Memory B cell (primary cell): ENCODE data around the gene ZMIZ2.
"Not testable (repeated sequence)": the region's sequence is repeated elsewhere in the genome, so short reads cannot be mapped to it uniquely, and the experiment has no call there.

Experiments
- ATAC-seq: fragments of 150-1000 bp; cut with Tn5 transposase; 2 replicates; pipeline ENCODE4 v1.10.0; 2021; ENCODE audit warnings: low read depth, mild to moderate bottlenecking, moderate library complexity
- DNase-seq, 2 donors: peaks; one replicate each; pipeline ENCODE4 v3.0.0; 2022; ENCODE audit warnings: low spot score in 2 of 2
- H3K27ac Mint-ChIP-seq: one replicate; pipeline ENCODE4 v1.8.0; 2022; ENCODE audit warnings: mild to moderate bottlenecking, moderate library complexity, mixed read lengths
- H3K27me3 Mint-ChIP-seq: one replicate; pipeline ENCODE4 v1.8.0; 2022; ENCODE audit warnings: mixed read lengths
- H3K36me3 Mint-ChIP-seq: one replicate; pipeline ENCODE4 v1.8.0; 2022; ENCODE audit warnings: mild to moderate bottlenecking, mixed read lengths
- H3K4me1 Mint-ChIP-seq: one replicate; pipeline ENCODE4 v1.8.0; 2022; ENCODE audit warnings: mixed read lengths
- H3K4me3 Mint-ChIP-seq: one replicate; pipeline ENCODE4 v1.8.0; 2022; ENCODE audit warnings: mild to moderate bottlenecking, moderate library complexity, mixed read lengths
- H3K9me3 Mint-ChIP-seq: one replicate; pipeline ENCODE4 v1.8.0; 2022; ENCODE audit warnings: mixed read lengths

Gene ZMIZ2

DNA sequence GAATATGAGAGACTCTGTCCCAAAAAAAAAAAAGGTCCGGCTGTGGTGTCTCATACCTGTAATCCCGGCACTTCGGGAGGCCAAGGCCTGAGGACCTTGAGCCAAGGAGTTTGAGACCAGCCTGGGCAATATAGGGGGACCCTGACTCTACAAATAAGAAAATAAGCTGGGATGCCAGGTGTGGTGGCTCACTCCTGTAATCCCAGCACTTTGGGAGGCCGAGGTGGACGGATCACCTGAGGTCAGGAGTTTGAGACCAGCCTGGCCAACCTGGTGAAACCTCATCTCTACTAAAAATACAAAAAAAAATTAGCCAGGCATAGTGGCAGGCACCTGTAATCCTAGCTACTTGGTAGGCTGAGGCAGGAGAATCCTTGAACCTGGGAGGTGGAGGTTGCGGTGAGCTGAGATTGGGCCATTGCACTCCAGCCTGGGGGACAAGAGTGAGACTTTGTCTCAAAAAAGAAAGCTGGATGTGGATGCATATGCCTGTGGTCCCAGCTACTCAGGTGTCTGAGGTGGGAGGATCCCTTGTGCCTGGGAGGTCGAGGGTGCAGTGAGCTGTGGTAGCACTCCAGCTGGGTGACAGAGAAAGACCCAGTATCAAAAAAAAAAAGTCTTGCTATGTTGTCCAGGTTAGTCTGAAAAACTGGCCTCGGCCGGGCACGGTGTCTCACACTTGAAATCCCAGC is 55.3 kb downstream of the ZMIZ2 start:
- not testable (repeated sequence) for H3K9me3 Mint-ChIP-seq, H3K27ac Mint-ChIP-seq, H3K4me3 Mint-ChIP-seq, ATAC-seq, H3K27me3 Mint-ChIP-seq, H3K4me1 Mint-ChIP-seq, DNase-seq
- H3K36me3 Mint-ChIP-seq: peaks cover 21% of the 10 kb centered on the region

DNA sequence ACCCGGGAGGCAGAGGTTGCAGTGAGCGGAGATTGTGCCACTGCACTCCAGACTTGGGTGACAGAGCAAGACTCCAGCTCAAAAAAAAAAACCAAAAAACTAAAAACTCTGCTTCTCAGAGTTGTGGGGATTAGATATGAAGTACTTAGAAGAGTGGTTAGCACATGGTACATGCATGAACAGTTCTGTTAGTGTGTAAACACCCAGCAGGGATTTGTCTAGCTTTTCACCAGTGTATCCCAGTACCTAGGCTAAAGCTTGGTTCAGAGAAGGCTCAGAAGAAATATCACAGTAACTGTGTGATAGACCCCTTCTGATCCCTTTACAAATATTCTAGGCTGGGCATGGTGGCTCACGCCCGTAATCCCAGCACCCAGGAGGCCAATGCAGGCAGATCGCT is 57.3 kb downstream of the ZMIZ2 start:
- Mint-ChIP-seq H3K36me3 (peaks cover 10% of the 10 kb centered on the region), H3K27ac (no peak overlapping the region), H3K4me1 (peaks cover 2% of the 10 kb centered on the region), H3K9me3 (no peaks in the 10 kb centered on the region), H3K27me3 (no peaks in the 10 kb centered on the region), H3K4me3 (no peak overlapping the region)
- ATAC-seq (no peak), DNase-seq (no peak)

DNA sequence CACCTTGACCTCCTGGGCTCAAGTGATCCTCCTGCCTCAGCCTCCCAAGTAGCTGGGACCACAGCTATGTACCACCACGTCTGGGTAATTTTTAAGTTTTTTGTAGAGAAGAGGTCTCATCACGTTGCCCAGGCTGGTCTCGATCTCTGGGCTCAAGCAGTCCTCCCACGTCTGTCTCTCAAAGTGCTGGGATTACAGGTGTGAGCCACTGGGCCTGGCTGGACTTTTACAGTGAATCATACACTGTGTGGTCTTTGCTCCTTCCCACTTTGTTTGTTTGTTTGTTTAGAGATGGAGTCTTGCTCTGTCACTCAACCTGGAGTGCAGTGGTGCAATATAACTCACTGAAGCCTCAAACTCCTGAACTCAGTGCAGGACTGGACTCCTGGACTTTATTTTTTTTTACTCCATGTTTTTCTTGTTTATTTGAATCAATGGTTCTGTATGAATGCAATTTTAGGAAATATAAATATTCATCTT is 60.3 kb downstream of the ZMIZ2 start:
- Mint-ChIP-seq H3K27me3 (no peaks in the 10 kb centered on the region), H3K4me3 (no peak overlapping the region), H3K9me3 (no peaks in the 10 kb centered on the region), H3K4me1 (no peaks in the 10 kb centered on the region), H3K27ac (no peak overlapping the region), H3K36me3 (no peaks in the 10 kb centered on the region)
- DNase-seq: no peak
- no peak for ATAC-seq

DNA sequence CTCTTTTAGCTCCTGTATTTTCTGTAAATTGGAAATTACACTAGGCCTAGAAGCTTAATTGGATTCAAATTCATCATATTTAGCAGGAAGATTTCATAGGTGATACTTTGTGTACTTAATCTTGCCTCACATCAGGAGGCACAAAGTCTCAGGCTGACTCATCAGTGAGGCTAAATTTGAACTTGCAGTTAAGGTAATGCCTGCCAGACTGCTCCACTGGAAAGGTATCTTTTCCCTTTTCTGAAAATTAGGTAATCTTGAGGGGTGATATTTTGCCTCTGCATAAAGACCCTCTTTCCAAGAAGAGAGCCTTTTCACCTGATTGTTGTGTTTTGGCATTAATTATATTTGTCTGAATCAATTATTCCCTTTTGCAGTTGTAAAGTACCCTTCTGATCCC is 62.4 kb downstream of the ZMIZ2 start:
- no peaks in the 10 kb centered on the region for H3K27me3 Mint-ChIP-seq
- no peak overlapping the region for H3K4me3 Mint-ChIP-seq
- no peaks in the 10 kb centered on the region for H3K9me3 Mint-ChIP-seq
- no peaks in the 10 kb centered on the region for H3K4me1 Mint-ChIP-seq
- no peak for DNase-seq
- no peak for ATAC-seq
- H3K36me3 Mint-ChIP-seq: no peaks in the 10 kb centered on the region
- no peak overlapping the region for H3K27ac Mint-ChIP-seq

DNA sequence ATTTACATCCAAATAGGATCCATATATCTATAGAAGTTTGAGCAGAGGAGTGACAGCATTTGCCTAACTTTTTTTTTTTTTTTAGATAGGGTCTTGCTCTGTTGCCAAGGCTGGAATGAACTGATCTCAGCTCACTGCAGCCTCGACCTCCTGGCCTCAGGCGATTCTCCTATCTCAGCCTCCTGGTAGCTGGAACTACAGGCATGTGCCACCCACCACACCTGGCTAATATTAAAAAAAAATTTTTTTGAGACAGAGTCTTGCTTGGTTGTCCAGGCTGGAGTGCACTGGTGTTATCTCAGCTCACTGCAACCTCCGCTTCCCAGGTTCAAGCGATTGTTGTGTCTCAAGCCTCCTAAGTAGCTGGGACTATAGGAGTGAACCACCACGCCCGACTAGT is 62.9 kb downstream of the ZMIZ2 start:
- Mint-ChIP-seq H3K9me3 (no peaks in the 10 kb centered on the region), H3K4me1 (no peaks in the 10 kb centered on the region), H3K36me3 (no peaks in the 10 kb centered on the region), H3K4me3 (no peak overlapping the region), H3K27me3 (no peaks in the 10 kb centered on the region), H3K27ac (no peak overlapping the region)
- no peak for DNase-seq
- ATAC-seq: no peak

DNA sequence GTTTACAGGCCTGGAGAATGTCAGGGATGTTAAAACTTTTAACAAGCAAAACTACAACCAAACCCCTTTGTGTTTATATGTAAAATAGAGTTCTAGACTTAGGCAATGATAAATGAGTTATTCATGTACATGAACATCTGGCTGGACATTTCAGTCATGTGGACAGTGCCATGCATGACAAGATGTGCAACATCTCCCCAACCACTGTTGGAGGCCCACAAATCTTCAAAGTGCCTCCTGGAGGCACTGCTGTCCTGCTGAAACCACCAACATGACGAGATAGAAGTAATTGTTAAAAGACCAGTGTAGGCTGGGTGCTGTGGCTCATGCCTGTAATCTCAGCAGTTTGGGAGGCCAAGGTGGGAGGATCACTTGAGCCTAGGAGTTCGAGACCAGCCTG is 66.3 kb downstream of the ZMIZ2 start:
- ATAC-seq: no peak
- no peaks in the 10 kb centered on the region for H3K36me3 Mint-ChIP-seq

DNA sequence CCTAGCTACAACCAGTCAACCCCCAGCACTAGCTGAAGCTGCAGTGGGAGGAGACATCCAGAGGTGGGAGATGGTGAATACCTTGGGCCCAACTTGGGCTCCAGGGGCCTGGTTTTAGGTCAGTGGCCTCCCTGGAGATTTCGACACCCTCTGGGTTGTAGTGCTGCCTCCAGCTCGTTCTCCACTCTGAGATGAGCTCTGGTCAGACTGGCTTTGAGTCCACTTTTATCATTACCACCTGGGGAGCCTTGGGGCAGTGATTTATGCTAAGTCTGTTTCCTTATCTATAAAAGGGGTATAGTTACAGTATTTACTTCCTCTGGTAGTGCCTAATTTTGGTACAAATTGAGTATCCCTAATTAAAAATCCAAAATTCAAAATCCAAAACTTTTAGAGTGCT is 70.6 kb downstream of the ZMIZ2 start:
- no peak overlapping the region for H3K4me3 Mint-ChIP-seq
- no peaks in the 10 kb centered on the region for H3K36me3 Mint-ChIP-seq
- no peak overlapping the region for H3K27ac Mint-ChIP-seq
- no peaks in the 10 kb centered on the region for H3K27me3 Mint-ChIP-seq
- ATAC-seq (no peak), DNase-seq (no peak)
- H3K9me3 Mint-ChIP-seq: no peaks in the 10 kb centered on the region
- H3K4me1 Mint-ChIP-seq: peaks cover 5% of the 10 kb centered on the region

More for the DNA sequence above, 66.3 kb downstream of the ZMIZ2 start:
- no peaks in the 10 kb centered on the region for H3K4me1 Mint-ChIP-seq
- H3K27me3 Mint-ChIP-seq: no peaks in the 10 kb centered on the region
- no peaks in the 10 kb centered on the region for H3K9me3 Mint-ChIP-seq
- H3K4me3 Mint-ChIP-seq: no peak overlapping the region
- no peak overlapping the region for H3K27ac Mint-ChIP-seq
- no peak for DNase-seq
